Esophagus muscularis mucosa (tissue), 3 donors: ENCODE results near the gene SDK1.

Experiments
- POLR2A ChIP-seq: fragments of 450-650 bp; IDR thresholded peaks from one replicate; pipeline ENCODE4 v1.6.1; 2017; ENCODE audit warnings: antibody characterized with exemption, moderate library complexity, mild to moderate bottlenecking, low read depth
- TF ChIP-seq, protein P1 (sequence below), 3 experiments: fragments of 200-600 bp in 2 of 3; fragments of 450-650 bp in 1 of 3; sonication (generic) in 2 of 3; IDR thresholded peaks; one replicate each; pipeline ENCODE4 v1.5.1; 2017 to 2019; ENCODE audit warnings: antibody characterized with exemption in 3 of 3, mild to moderate bottlenecking in 2 of 3, moderate library complexity in 1 of 3

DNA sequence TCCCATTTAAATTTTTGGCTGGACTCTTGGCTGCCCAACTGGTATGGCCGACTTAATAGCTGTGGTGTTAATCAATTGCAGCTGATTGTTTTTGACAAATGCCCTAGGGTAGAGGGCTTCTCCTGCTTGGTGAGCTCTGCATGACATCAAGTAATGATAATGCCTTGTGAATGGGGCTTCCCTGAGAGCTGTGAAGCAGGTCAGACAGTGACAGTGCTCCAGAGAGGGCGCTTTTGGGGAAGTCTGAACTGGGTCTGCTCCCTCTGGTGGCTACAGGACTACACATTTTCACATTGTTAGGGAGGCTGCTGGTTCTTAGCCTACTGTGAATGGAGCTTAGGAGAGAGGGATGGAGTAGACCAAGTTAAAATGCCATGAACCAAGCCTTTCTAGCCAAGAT lies 98.8 kb downstream of the SDK1 start:
- no peak for TF ChIP-seq POLR2A
- TF ChIP-seq, protein P1, sequence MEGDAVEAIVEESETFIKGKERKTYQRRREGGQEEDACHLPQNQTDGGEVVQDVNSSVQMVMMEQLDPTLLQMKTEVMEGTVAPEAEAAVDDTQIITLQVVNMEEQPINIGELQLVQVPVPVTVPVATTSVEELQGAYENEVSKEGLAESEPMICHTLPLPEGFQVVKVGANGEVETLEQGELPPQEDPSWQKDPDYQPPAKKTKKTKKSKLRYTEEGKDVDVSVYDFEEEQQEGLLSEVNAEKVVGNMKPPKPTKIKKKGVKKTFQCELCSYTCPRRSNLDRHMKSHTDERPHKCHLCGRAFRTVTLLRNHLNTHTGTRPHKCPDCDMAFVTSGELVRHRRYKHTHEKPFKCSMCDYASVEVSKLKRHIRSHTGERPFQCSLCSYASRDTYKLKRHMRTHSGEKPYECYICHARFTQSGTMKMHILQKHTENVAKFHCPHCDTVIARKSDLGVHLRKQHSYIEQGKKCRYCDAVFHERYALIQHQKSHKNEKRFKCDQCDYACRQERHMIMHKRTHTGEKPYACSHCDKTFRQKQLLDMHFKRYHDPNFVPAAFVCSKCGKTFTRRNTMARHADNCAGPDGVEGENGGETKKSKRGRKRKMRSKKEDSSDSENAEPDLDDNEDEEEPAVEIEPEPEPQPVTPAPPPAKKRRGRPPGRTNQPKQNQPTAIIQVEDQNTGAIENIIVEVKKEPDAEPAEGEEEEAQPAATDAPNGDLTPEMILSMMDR (IDR thresholded peaks at IDR 0.05) = no peak
